OCI-LY7 (cell line): ENCODE measurements around the gene HLA-DPB1. TPM values are rescaled to one million over a fixed set of nuclear protein-coding genes. Genes with fewer than 3 reads are reported as not detected.

Source experiments
- BruUV-seq: library from RNA; stranded (reverse); fragments of 400-500 nt; replicated peaks from 2 replicates; lab custom pipeline; 2021; lab: Mats Ljungman, UMichigan
- CTCF ChIA-PET: fragments of 300-600 bp; sonication (Branson Sonifier 250); formaldehyde crosslinking; loops from one replicate; lab custom pipeline; 2022; ENCODE audit warnings: antibody characterized with exemption; ENCODE audit not compliant: unreplicated experiment; lab: Charles Lee
- POLR2A ChIA-PET: fragments of 300-600 bp; sonication (Branson Sonifier 250); formaldehyde crosslinking; loops from one replicate; lab custom pipeline; 2022; ENCODE audit warnings: antibody characterized with exemption; lab: Charles Lee
- DNase-seq: peaks from one replicate; pipeline ENCODE4 v3.0.0-alpha.2; 2015; ENCODE audit warnings: low spot score
- H2AFZ ChIP-seq: fragments of 200-600 bp; sonication (generic), shearing (Covaris generic); 2 replicates; pipeline ENCODE4 v1.6.1; 2014; ENCODE audit warnings: mild to moderate bottlenecking, antibody characterized with exemption, low read length, moderate library complexity
- H3K27ac ChIP-seq: fragments of 200-600 bp; sonication (generic); 2 replicates; pipeline ENCODE4 v1.5.1; 2014; ENCODE audit warnings: mixed run types, low read depth, mild to moderate bottlenecking, moderate library complexity, low read length, inconsistent platforms; ENCODE audit not compliant: poor library complexity, severe bottlenecking
- H3K36me3 ChIP-seq: fragments of 200-600 bp; sonication (generic); 2 replicates; pipeline ENCODE4 v1.6.1; 2014; ENCODE audit warnings: mild to moderate bottlenecking, antibody characterized with exemption, low read length, moderate library complexity, mixed read lengths; ENCODE audit not compliant: insufficient read depth
- H3K4me1 ChIP-seq: fragments of 200-600 bp; sonication (generic); 2 replicates; pipeline ENCODE4 v1.5.1; 2014; ENCODE audit warnings: mild to moderate bottlenecking, low read length; ENCODE audit not compliant: insufficient read depth, poor library complexity, severe bottlenecking
- H3K4me2 ChIP-seq: fragments of 200-600 bp; sonication (generic); 2 replicates; pipeline ENCODE4 v1.6.1; 2014; ENCODE audit warnings: mild to moderate bottlenecking, low read length
- H3K4me3 ChIP-seq: fragments of 200-600 bp; sonication (generic); 2 replicates; pipeline ENCODE4 v1.5.1; 2014; ENCODE audit warnings: mild to moderate bottlenecking, low read depth, low read length; ENCODE audit not compliant: poor library complexity, severe bottlenecking
- H3K79me2 ChIP-seq: fragments of 200-600 bp; sonication (generic); 2 replicates; pipeline ENCODE4 v1.6.1; 2016; ENCODE audit warnings: low read depth, mild to moderate bottlenecking, low read length, moderate library complexity, mixed read lengths; ENCODE audit not compliant: insufficient read depth
- H3K9me2 ChIP-seq: fragments of 200-600 bp; sonication (generic); 2 replicates; pipeline ENCODE4 v1.6.1; 2016; ENCODE audit warnings: mild to moderate bottlenecking, low read length, mixed read lengths; ENCODE audit not compliant: insufficient read depth
- H3K9me3 ChIP-seq: fragments of 200-600 bp; sonication (generic); 2 replicates; pipeline ENCODE4 v1.6.1; 2014; ENCODE audit warnings: mild to moderate bottlenecking, mixed run types, low read length, mixed read lengths
- H4K20me1 ChIP-seq: fragments of 200-600 bp; sonication (generic); 2 replicates; pipeline ENCODE4 v1.6.1; 2014; ENCODE audit warnings: mild to moderate bottlenecking, antibody characterized with exemption, low read length, moderate library complexity, mixed read lengths; ENCODE audit not compliant: insufficient read depth
- CTCF ChIP-seq: fragments of 200-600 bp; sonication (generic); conservative IDR thresholded peaks from 2 replicates; pipeline ENCODE4 v1.5.1; 2014; ENCODE audit warnings: mild to moderate bottlenecking, antibody characterized with exemption, low read length, moderate library complexity, mixed read lengths
- EZH2phosphoT487 ChIP-seq: fragments of 200-600 bp; sonication (generic); IDR thresholded peaks from 2 replicates; pipeline ENCODE4 v1.6.1; 2018; ENCODE audit warnings: low read depth, borderline replicate concordance, mild to moderate bottlenecking, mixed run types, antibody characterized with exemption, low read length, moderate library complexity, mixed read lengths
- intact Hi-C: fragments of 100-400 bp; cut with micrococcal nuclease; formaldehyde crosslinking; loops from one replicate; pipeline ENCODE4 v1.10.0; 2022; ENCODE audit not compliant: unreplicated experiment
- total RNA-seq, 2 experiments: library from RNA; depleted of rRNA in 1 of 2; stranded (reverse); fragments of >200 nt in 1 of 2; shearing (Covaris generic) in 1 of 2; gene quantifications; 2 replicates each; pipeline ENCODE4 v1.2.3, GENCODE V29; 2014 to 2022

Gene HLA-DPB1
- total RNA-seq, 2 experiments from 2014 or later: 74.5 to 117 TPM

GRCh38 chr6:33105916-33106871, 30.4 kb downstream of the HLA-DPB1 start:
- ChIA-PET CTCF (no interaction called here), POLR2A (interaction anchor here (0.6 kb wide), 1 partner anchor 301 kb away, joined by 3 read pairs; no protein-coding TSS in a partner anchor)
- no TSS peak for BruUV-seq
- H3K4me3 ChIP-seq: no peak overlapping the region
- DNase-seq: no peak
- H3K27ac ChIP-seq: no peak overlapping the region
- no peak overlapping the region for H2AFZ ChIP-seq
- peaks cover 3% of the 10 kb centered on the region; the same call in 1 of the 2 replicates for H3K9me3 ChIP-seq
- H4K20me1 ChIP-seq: no peaks in the 10 kb centered on the region
- H3K79me2 ChIP-seq: no peaks in the 10 kb centered on the region
- no peaks in the 10 kb centered on the region for H3K9me2 ChIP-seq
- intact Hi-C loops: no loop called here
- peaks cover 5% of the 10 kb centered on the region for H3K4me1 ChIP-seq
- TF ChIP-seq EZH2phosphoT487: no peak
- H3K36me3 ChIP-seq: no peaks in the 10 kb centered on the region
- no peak overlapping the region for H3K4me2 ChIP-seq

- Histone ChIP-seq H3K4me3 (no peak overlapping the region), H3K4me1 (peaks cover 9% of the 10 kb centered on the region), H3K27ac (no peak overlapping the region), H3K36me3 (no peaks in the 10 kb centered on the region), H3K9me2 (no peaks in the 10 kb centered on the region), H4K20me1 (no peaks in the 10 kb centered on the region), H3K79me2 (no peaks in the 10 kb centered on the region), H3K9me3 (peaks cover 3% of the 10 kb centered on the region; the same call in 1 of the 2 replicates), H2AFZ (no peak overlapping the region), H3K4me2 (no peak overlapping the region)
- ChIA-PET POLR2A (no interaction called here), CTCF (no interaction called here)
- no TSS peak for BruUV-seq
- intact Hi-C loops: no loop called here
- no peak for DNase-seq
- TF ChIP-seq CTCF (no peak), EZH2phosphoT487 (no peak)
Measured at GRCh38 chr6:33107641-33108040, 31.9 kb downstream of the HLA-DPB1 start.

- peaks cover 3% of the 10 kb centered on the region; the same call in 1 of the 2 replicates for H3K9me3 ChIP-seq
- BruUV-seq: no TSS peak
- no peaks in the 10 kb centered on the region for H3K79me2 ChIP-seq
- H3K4me2 ChIP-seq: no peak overlapping the region
- no peak overlapping the region for H2AFZ ChIP-seq
- H3K36me3 ChIP-seq: no peaks in the 10 kb centered on the region
- ChIA-PET CTCF (no interaction called here), POLR2A (no interaction called here)
- no peaks in the 10 kb centered on the region for H3K9me2 ChIP-seq
- H3K27ac ChIP-seq: no peak overlapping the region
- peaks cover 9% of the 10 kb centered on the region for H3K4me1 ChIP-seq
- TF ChIP-seq EZH2phosphoT487 (no peak), CTCF (no peak)
- no peaks in the 10 kb centered on the region for H4K20me1 ChIP-seq
- no peak for DNase-seq
- H3K4me3 ChIP-seq: no peak overlapping the region
- intact Hi-C loops: no loop called here
Measured at GRCh38 chr6:33108307-33108706, 32.5 kb downstream of the HLA-DPB1 start.
